Breast epithelium (tissue), 3 donors: Measurements from ENCODE around the gene GNAZ.

Experiments
- POLR2A ChIP-seq: fragments of 450-650 bp; IDR thresholded peaks from one replicate; pipeline ENCODE4 v1.6.1; 2016; ENCODE audit warnings: antibody characterized with exemption, mild to moderate bottlenecking, moderate library complexity
- TF ChIP-seq, protein P1 (sequence below), 3 donors: fragments of 450-650 bp; IDR thresholded peaks; one replicate each; pipeline ENCODE4 v1.5.1; 2016 to 2017; ENCODE audit warnings: antibody characterized with exemption in 3 of 3, mild to moderate bottlenecking in 3 of 3, moderate library complexity in 3 of 3

DNA sequence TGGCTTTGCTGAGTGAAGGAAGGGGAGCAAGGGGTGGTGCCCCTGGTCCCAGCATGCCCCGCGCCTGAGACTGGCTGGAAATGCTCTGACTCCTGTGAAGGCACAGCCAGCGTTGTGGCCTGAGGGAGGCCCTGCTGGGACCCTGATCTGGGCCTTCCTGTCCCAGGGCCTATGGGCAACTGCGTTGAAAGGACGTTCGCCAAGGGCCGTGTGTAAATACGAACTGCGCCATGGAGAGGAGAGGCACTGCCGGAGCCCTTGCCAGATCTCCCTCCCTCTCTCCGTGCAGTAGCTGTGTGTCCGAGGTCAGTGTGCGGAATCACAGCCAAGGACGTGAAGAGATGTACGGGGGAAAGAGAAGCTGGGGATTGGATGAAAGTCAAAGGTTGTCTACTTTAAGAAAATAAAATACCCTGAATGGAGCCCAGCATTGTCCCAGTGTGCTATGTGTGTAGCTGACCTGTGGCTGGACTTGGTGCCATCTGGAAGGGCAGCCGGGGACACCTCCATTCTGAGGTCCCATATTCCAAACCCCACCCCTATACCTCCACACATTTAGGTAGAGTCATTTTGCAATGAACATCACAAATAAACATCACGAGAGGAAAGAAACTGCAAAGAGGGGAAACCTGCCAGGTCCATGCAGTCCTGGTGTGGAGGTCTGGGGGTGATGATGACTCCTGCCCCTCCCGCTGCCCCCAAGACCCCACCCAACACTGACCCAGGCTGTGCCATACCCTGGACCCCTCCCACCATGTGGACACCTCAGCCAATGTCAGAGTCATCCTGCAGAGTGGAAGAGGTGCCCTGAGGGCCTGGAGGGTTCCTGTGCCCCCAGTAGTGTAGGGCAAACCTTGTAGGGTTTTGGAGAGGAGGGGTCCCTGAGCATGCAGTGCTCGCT is 54.5 kb downstream of the GNAZ start:
- TF ChIP-seq, protein P1, sequence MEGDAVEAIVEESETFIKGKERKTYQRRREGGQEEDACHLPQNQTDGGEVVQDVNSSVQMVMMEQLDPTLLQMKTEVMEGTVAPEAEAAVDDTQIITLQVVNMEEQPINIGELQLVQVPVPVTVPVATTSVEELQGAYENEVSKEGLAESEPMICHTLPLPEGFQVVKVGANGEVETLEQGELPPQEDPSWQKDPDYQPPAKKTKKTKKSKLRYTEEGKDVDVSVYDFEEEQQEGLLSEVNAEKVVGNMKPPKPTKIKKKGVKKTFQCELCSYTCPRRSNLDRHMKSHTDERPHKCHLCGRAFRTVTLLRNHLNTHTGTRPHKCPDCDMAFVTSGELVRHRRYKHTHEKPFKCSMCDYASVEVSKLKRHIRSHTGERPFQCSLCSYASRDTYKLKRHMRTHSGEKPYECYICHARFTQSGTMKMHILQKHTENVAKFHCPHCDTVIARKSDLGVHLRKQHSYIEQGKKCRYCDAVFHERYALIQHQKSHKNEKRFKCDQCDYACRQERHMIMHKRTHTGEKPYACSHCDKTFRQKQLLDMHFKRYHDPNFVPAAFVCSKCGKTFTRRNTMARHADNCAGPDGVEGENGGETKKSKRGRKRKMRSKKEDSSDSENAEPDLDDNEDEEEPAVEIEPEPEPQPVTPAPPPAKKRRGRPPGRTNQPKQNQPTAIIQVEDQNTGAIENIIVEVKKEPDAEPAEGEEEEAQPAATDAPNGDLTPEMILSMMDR (IDR thresholded peaks at IDR 0.05) = no peak
- TF ChIP-seq POLR2A = no peak
